Right lobe of liver (tissue), 6 donors: ENCODE results near the gene PEMT. TPM values are rescaled to one million over a fixed set of nuclear protein-coding genes. Genes with fewer than 3 reads are reported as not detected.

ENCODE experiments used
- ATAC-seq, 4 donors: fragments of 200-7000 bp; cut with Tn5 transposase; one replicate each; pipeline ENCODE4 v1.9.1; 2020; ENCODE audit warnings: mild to moderate bottlenecking in 4 of 4, moderate library complexity in 4 of 4
- DNase-seq, 3 donors: peaks; one replicate each; pipeline ENCODE4 v3.0.0-alpha.2; 2020
- H3K27ac ChIP-seq, 3 donors: fragments of 200-600 bp; one replicate each; pipeline ENCODE4 v1.8.0; 2022
- H3K27me3 ChIP-seq, 2 donors: fragments of 200-600 bp; one replicate each; pipeline ENCODE4 v1.8.0; 2022
- H3K36me3 ChIP-seq, 4 donors: fragments of 200-600 bp; sonication (generic) in 1 of 4; one replicate each; pipeline versions ENCODE4 v1.5.1 to v1.8.0; 2017 to 2022; ENCODE audit warnings: control low read depth in 1 of 4
- H3K4me1 ChIP-seq, 4 donors: fragments of 200-600 bp; sonication (generic) in 1 of 4; one replicate each; pipeline versions ENCODE4 v1.5.1 to v1.8.0; 2017 to 2022; ENCODE audit warnings: control low read depth in 1 of 4
- H3K4me3 ChIP-seq, 3 donors: fragments of 200-600 bp; one replicate each; pipeline ENCODE4 v1.8.0; 2022
- H3K9me3 ChIP-seq, 4 donors: fragments of 200-600 bp; sonication (generic) in 1 of 4; one replicate each; pipeline versions ENCODE4 v1.5.1 to v1.8.0; 2017 to 2022; ENCODE audit warnings: control low read depth in 1 of 4
- POLR2A ChIP-seq: fragments of 450-650 bp; IDR thresholded peaks from one replicate; pipeline ENCODE4 v1.6.1; 2017; ENCODE audit warnings: antibody characterized with exemption, mild to moderate bottlenecking
- WGBS: methylation state at CpG from one replicate; pipeline ENCODE4 v1.1.6; 2018; ENCODE audit warnings: low coverage, low lambda C conversion rate; ENCODE audit not compliant: insufficient coverage; ENCODE audit errors: missing lambda C conversion rate; 5-methylcytosine and 5-hydroxymethylcytosine counted together
- intact Hi-C, 2 donors: fragments of 100-400 bp; cut with DNase I; formaldehyde crosslinking; loops; one replicate each; pipeline versions ENCODE4 v1.11.2 to v1.14.1; 2022
- total RNA-seq, 6 experiments: library from RNA; depleted of rRNA in 2 of 6; stranded (reverse); fragments of >200 nt in 2 of 6; fragmentation: NEBNext Ultra II Directional in 3 of 6; extraction: Animal tissue kit (Norgen Biotek cat#: 25700) in 3 of 6; gene quantifications; one replicate each; pipeline versions ENCODE4 v1.1.0 to v1.2.4, GENCODE V29; 2016 to 2023
- TF ChIP-seq, protein P1 (sequence below), 4 donors: fragments of 200-600 bp in 3 of 4; fragments of 450-650 bp in 1 of 4; IDR thresholded peaks; one replicate each; pipeline versions ENCODE4 v1.5.1 to v1.8.0; 2016 to 2022; ENCODE audit warnings: antibody characterized with exemption in 4 of 4, mild to moderate bottlenecking in 2 of 4
- donor health status: DM: no; HTN: yes; CAD: no.
- donor health status: DM: no; HTN: no; CAD: no.
- donor health status: DM: no; HTN: no; CAD: no.
- donor health status: DM: no; HTN: yes; CAD: no.
- donor health status: DM: no; HTN: yes; CAD: no.

PEMT gene
- total RNA-seq, 6 experiments from 2014 or later, result 92.4 to 184 (median 170) TPM

DNA sequence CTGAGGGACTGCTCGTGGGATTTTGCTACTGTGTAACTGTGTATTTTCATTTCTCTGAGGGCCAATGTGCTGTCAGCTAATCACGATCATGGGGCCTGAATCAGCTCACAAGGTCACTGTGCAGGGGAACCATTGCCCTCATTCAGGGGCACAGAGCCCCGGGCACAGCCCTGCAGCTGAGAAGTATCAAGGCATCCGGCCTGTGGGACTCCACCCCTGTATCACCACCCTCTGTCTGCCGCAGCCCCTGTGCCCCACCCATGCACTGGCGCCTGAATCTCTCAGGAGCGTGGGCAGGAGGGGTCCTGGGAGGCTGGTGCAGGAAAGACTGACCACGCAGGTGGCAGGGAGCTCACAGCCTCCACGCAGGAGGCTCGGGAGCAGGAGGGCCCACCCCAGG lies 51.9 kb downstream of the PEMT start:
- peak in 1 of 3 donors; percentile 47 for DNase-seq
- WGBS, result 80% methylated on average over 3 of the region's 10 CpGs

DNA sequence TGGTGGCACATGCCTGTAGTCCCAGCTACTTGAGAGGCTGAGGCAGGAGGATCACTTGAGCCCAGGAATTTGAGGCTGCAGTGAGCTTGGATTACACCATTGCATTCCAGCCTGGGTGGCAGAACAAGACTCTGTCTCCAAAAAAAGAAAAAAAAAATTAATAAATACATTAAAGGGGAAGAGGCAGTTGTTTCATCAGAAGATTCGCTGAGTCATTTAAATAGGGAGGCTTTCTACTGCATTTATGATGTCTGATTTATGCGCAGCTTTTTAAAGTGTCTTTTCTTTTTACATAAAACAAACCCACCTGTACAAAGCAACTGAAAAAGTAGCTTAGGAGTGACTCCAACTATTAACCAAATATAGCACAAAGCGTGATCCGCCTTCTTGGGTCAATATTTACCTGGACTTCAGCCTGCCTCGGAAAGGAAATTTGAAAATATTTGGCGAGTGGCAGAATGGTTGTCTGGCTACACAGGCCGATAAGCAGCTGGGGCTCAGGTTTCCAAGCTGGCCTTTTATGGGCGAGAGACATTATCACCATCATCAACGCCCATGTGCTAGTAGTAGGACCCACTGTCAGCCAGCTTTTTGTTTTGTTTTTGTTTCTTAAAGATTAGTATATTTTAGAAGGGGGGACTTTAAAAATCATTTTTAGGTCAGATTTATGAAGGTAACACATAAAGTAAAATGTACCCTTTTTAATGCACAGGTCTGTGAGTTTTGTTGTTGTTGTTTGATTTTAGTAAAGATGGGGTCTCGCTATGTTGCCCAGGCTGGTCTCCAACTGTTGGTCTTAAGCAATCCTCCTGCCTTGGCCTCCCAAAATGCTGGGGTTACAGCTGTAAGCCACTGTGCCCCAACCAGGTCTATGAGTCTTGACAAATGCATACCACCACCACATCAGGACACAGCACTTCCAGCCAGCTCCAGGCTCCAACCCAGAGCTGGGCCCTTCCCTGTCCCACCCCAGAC lies 52.8 kb downstream of the PEMT start:
- no peaks in the 10 kb centered on the region for H3K9me3 ChIP-seq
- intact Hi-C loops, result no loop called here
- H3K27ac ChIP-seq, result peak overlapping the region; percentile 40 to 94 (median 93)
- H3K36me3 ChIP-seq, result no peaks in the 10 kb centered on the region
- H3K4me1 ChIP-seq, result peaks cover 0 to 64% (median 29%) of the 10 kb centered on the region in 4 donors
- TF ChIP-seq POLR2A, result peak; percentile 42
- TF ChIP-seq, protein P1, sequence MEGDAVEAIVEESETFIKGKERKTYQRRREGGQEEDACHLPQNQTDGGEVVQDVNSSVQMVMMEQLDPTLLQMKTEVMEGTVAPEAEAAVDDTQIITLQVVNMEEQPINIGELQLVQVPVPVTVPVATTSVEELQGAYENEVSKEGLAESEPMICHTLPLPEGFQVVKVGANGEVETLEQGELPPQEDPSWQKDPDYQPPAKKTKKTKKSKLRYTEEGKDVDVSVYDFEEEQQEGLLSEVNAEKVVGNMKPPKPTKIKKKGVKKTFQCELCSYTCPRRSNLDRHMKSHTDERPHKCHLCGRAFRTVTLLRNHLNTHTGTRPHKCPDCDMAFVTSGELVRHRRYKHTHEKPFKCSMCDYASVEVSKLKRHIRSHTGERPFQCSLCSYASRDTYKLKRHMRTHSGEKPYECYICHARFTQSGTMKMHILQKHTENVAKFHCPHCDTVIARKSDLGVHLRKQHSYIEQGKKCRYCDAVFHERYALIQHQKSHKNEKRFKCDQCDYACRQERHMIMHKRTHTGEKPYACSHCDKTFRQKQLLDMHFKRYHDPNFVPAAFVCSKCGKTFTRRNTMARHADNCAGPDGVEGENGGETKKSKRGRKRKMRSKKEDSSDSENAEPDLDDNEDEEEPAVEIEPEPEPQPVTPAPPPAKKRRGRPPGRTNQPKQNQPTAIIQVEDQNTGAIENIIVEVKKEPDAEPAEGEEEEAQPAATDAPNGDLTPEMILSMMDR (IDR thresholded peaks at IDR 0.05), result no peak
- DNase-seq (peak; percentile 47 to 85 (median 77)), ATAC-seq (peak; percentile 53 to 70 (median 58))
- H3K27me3 ChIP-seq, result no peaks in the 10 kb centered on the region
- H3K4me3 ChIP-seq, result no peak overlapping the region
- WGBS, result 29% methylated on average over 10 of the region's 10 CpGs

More for the DNA sequence above, 51.9 kb downstream of the PEMT start:
- Histone ChIP-seq H3K36me3 (no peaks in the 10 kb centered on the region), H3K27me3 (no peaks in the 10 kb centered on the region), H3K9me3 (no peaks in the 10 kb centered on the region), H3K27ac (peak overlapping the region; percentile 40 to 94 (median 84)), H3K4me3 (no peak overlapping the region), H3K4me1 (peaks cover 0 to 62% (median 28%) of the 10 kb centered on the region in 4 donors)
- ATAC-seq, result peak; percentile 2 to 29 (median 14)
- intact Hi-C loops, result no loop called here
- no peak for TF ChIP-seq POLR2A
- TF ChIP-seq, protein P1 (IDR thresholded peaks at IDR 0.05), result no peak

- TF ChIP-seq, protein P1 (IDR thresholded peaks at IDR 0.05), result no peak
- no peak for TF ChIP-seq POLR2A
- 59% methylated on average over 5 of the region's 15 CpGs for WGBS
- DNase-seq, result no peak
- H3K27me3 ChIP-seq, result no peaks in the 10 kb centered on the region
- H3K9me3 ChIP-seq, result no peaks in the 10 kb centered on the region
- peak in 1 of 4 donors; percentile 5 for ATAC-seq
- no peak overlapping the region for H3K4me3 ChIP-seq
- intact Hi-C loops, result no loop called here
- H3K27ac ChIP-seq, result peak overlapping the region; percentile 40 to 94 (median 93)
- H3K4me1 ChIP-seq, result peaks cover 0 to 67% (median 34%) of the 10 kb centered on the region in 4 donors
- H3K36me3 ChIP-seq, result no peaks in the 10 kb centered on the region
These were observed 54.0 kb downstream of the PEMT start for GRCh38 chr17:17537311-17538099.

DNA sequence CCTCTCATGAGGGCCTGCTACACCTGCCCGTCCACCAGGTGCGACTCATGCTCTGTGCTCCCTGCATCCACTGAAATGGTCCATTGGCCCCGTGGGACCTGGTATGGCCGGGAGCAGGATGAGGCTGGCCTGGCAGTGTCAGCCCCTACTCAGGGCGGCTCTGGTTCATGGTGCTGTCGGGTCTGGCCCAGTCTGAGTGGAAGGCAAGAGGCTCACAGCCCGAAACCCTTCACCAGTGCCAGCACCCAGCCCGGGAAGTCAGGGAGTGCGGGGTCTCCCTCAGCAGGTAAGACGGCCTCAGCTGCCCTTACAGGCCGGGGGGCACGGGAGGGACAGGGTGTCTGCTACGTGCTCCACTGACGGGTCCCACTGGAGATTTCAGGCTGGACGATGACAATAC lies 54.8 kb downstream of the PEMT start:
- Histone ChIP-seq H3K9me3 (no peaks in the 10 kb centered on the region), H3K4me3 (no peak overlapping the region), H3K27ac (peak overlapping the region; percentile 65 to 94 (median 93)), H3K4me1 (peaks cover 0 to 67% (median 34%) of the 10 kb centered on the region in 4 donors), H3K36me3 (no peaks in the 10 kb centered on the region), H3K27me3 (no peaks in the 10 kb centered on the region)
- 100% methylated on average over 1 of the region's 15 CpGs for WGBS
- intact Hi-C loops, result no loop called here
- ATAC-seq, result no peak
- no peak for DNase-seq
- no peak for TF ChIP-seq POLR2A
- TF ChIP-seq, protein P1 (IDR thresholded peaks at IDR 0.05), result no peak
